ENCODE data around the gene SMIM12. TPM values are rescaled to one million over a fixed set of nuclear protein-coding genes. Genes with fewer than 3 reads are reported as not detected.

SMIM12 gene, protein sequence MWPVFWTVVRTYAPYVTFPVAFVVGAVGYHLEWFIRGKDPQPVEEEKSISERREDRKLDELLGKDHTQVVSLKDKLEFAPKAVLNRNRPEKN
- total RNA-seq = 10 to 100 TPM in 5 of 6 donors, 1 to 10 TPM in 1; 6.3 to 46.6 (median 30.9) TPM

- TF ChIP-seq, protein P1, sequence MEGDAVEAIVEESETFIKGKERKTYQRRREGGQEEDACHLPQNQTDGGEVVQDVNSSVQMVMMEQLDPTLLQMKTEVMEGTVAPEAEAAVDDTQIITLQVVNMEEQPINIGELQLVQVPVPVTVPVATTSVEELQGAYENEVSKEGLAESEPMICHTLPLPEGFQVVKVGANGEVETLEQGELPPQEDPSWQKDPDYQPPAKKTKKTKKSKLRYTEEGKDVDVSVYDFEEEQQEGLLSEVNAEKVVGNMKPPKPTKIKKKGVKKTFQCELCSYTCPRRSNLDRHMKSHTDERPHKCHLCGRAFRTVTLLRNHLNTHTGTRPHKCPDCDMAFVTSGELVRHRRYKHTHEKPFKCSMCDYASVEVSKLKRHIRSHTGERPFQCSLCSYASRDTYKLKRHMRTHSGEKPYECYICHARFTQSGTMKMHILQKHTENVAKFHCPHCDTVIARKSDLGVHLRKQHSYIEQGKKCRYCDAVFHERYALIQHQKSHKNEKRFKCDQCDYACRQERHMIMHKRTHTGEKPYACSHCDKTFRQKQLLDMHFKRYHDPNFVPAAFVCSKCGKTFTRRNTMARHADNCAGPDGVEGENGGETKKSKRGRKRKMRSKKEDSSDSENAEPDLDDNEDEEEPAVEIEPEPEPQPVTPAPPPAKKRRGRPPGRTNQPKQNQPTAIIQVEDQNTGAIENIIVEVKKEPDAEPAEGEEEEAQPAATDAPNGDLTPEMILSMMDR (IDR thresholded peaks at IDR 0.05) = peak; percentile 66 to 97 (median 88)
- TF ChIP-seq POLR2A (IDR thresholded peaks at IDR 0.05) = peak; percentile 84 to 97 (median 90)
- peak in 1 of 4 donors; percentile 29 for TF ChIP-seq EP300 (IDR thresholded peaks at IDR 0.05)
- peak; percentile 97 to 98 for TF ChIP-seq POLR2AphosphoS5 (IDR thresholded peaks at IDR 0.05)
- peak within 1 kb of the TSS; percentile 69 to 94 (median 79) for H3K4me3 ChIP-seq
- H3K9me3 ChIP-seq = no peaks in the 10 kb centered on the region
- peak within 1 kb of the TSS; percentile 87 to 96 (median 90) for H3K27ac ChIP-seq
- peaks cover 15 to 27% (median 25%) of the 10 kb centered on the region in 4 donors for H3K4me1 ChIP-seq
- 2% methylated on average over 13 to 37 of the region's 47 CpGs for WGBS, 2 donors
- H3K27me3 ChIP-seq = no peaks in the 10 kb centered on the region
- peak; percentile 95 for DNase-seq
- peaks cover 9 to 16% (median 12%) of the 10 kb centered on the region in 4 donors for H3K36me3 ChIP-seq
- peak; percentile 98 to 99 for ATAC-seq (ENCODE audit: low FRiP score in 2 of 2)
Measured at GRCh38 chr1:34859446-34860200, at the start of gene SMIM12. TSS of gene SMIM12 (minus strand) at chr1:34859749. CDS start at chr1:34855977, 3,772 bp downstream.

GRCh38 chr1:34908369-34908768, 48.8 kb upstream of the SMIM12 start:
- Histone ChIP-seq H3K4me1 (no peaks in the 10 kb centered on the region), H3K27me3 (no peaks in the 10 kb centered on the region), H3K9me3 (no peaks in the 10 kb centered on the region), H3K4me3 (no peak overlapping the region), H3K27ac (no peak overlapping the region), H3K36me3 (no peaks in the 10 kb centered on the region)
- DNase-seq (no peak), ATAC-seq (ENCODE audit: low FRiP score in 2 of 2) (no peak)
- TF ChIP-seq, protein P1 (IDR thresholded peaks at IDR 0.05) = no peak
- TF ChIP-seq POLR2AphosphoS5 (IDR thresholded peaks at IDR 0.05) (no peak), POLR2A (IDR thresholded peaks at IDR 0.05) (no peak), EP300 (IDR thresholded peaks at IDR 0.05) (no peak)
- WGBS, 2 donors = 66 to 79% methylated on average over 3 of the region's 3 CpGs

DNA sequence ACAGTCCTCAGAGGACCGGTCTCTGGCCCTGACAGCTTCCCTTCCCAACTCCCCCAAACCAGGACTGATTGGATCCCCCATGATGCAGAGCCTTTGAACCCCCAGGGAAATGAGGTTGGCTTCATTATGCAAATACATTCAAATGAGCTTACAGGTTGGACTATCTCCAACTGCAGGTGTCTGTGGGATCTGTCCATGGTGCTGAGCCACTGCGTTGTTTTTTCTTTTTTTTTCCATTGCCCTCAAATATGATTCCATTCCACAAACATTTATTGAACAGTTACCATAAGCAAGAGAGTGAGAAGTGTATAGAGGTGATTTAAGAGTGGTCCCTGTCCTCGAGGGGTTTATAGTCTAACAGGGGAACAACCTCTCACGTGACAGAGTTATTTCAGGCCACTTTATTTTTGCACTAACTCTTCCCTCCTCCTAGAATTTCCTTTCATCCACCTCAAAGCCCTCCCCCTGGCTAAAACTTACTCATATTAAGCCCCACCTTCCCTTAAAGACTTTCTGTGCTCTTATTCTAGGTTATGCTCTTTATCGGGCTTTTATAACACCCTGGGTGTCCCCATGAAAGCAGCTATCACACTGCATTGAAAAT, 48.0 kb upstream of the SMIM12 start:
- DNase-seq = no peak
- Histone ChIP-seq H3K36me3 (no peaks in the 10 kb centered on the region), H3K9me3 (no peaks in the 10 kb centered on the region), H3K27ac (no peak overlapping the region), H3K27me3 (no peaks in the 10 kb centered on the region), H3K4me1 (no peaks in the 10 kb centered on the region), H3K4me3 (no peak overlapping the region)
- 59 to 67% methylated on average over 5 of the region's 5 CpGs for WGBS, 2 donors
- ATAC-seq (ENCODE audit: low FRiP score in 2 of 2) = no peak
- TF ChIP-seq EP300 (IDR thresholded peaks at IDR 0.05) = no peak
- TF ChIP-seq, protein P1 (IDR thresholded peaks at IDR 0.05) = no peak
- TF ChIP-seq POLR2A (IDR thresholded peaks at IDR 0.05) = no peak
- no peak for TF ChIP-seq POLR2AphosphoS5 (IDR thresholded peaks at IDR 0.05)

GRCh38 chr1:34906756-34907155, 47.2 kb upstream of the SMIM12 start:
- ATAC-seq (ENCODE audit: low FRiP score in 2 of 2) (no peak), DNase-seq (no peak)
- H3K9me3 ChIP-seq = no peaks in the 10 kb centered on the region
- no peaks in the 10 kb centered on the region for H3K4me1 ChIP-seq
- H3K27me3 ChIP-seq = no peaks in the 10 kb centered on the region
- 33 to 67% methylated on average over 4 of the region's 4 CpGs for WGBS, 2 donors
- H3K4me3 ChIP-seq = no peak overlapping the region
- TF ChIP-seq POLR2A (IDR thresholded peaks at IDR 0.05) = no peak
- TF ChIP-seq EP300 (IDR thresholded peaks at IDR 0.05) = no peak
- TF ChIP-seq, protein P1 (IDR thresholded peaks at IDR 0.05) = no peak
- no peak for TF ChIP-seq POLR2AphosphoS5 (IDR thresholded peaks at IDR 0.05)
- no peaks in the 10 kb centered on the region for H3K36me3 ChIP-seq
- no peak overlapping the region for H3K27ac ChIP-seq
